GM12874 (cell line): ENCODE data around the gene UBP1.

ENCODE experiments used
- TF ChIP-seq, protein P1 (sequence below): IDR thresholded peaks from 2 replicates; pipeline ENCODE4 v1.5.1; 2011; ENCODE audit warnings: low read depth, mild to moderate bottlenecking, control low read depth, low read length, moderate library complexity; ENCODE audit not compliant: insufficient read depth

The UBP1 gene

DNA sequence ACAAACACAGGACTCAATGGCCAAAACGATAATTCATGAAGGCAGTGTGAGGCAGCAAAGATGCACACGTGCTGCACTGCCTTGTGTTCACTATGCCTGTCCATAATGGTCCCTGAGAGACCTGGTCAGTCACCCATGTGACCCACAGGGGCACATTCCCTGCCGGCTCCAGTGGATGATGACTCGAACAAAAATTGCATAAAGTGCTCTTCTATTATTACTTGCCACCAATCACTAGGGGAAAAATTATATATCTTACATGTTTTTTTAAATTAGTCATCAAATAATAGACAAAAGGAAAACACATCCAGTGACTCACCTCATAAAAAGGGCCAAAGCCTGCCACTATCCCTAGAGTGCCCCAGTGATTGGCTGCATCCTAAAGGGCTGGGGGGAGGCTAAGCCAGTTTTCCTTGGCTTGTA is 47.5 kb downstream of the UBP1 start:
- TF ChIP-seq, protein P1, sequence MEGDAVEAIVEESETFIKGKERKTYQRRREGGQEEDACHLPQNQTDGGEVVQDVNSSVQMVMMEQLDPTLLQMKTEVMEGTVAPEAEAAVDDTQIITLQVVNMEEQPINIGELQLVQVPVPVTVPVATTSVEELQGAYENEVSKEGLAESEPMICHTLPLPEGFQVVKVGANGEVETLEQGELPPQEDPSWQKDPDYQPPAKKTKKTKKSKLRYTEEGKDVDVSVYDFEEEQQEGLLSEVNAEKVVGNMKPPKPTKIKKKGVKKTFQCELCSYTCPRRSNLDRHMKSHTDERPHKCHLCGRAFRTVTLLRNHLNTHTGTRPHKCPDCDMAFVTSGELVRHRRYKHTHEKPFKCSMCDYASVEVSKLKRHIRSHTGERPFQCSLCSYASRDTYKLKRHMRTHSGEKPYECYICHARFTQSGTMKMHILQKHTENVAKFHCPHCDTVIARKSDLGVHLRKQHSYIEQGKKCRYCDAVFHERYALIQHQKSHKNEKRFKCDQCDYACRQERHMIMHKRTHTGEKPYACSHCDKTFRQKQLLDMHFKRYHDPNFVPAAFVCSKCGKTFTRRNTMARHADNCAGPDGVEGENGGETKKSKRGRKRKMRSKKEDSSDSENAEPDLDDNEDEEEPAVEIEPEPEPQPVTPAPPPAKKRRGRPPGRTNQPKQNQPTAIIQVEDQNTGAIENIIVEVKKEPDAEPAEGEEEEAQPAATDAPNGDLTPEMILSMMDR: no peak

DNA sequence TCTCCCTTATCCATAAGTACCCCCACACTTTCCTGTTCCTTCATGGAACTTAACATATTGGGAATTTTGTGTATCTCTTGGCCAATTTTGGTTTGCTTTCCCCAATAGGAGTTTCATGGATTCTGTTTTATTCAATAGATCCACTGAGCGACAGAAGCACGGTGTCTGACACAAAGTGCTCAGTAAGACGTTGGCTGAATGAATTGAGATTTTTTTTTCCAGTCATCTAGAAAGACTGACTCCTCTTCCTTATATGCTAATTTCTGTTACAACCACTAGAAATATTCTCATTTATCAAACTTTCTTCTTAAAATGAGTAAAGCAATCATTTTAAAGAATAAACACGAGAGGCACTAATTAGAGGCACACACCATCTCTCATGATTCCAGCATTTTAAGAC is 48.1 kb downstream of the UBP1 start:
- TF ChIP-seq, protein P1: no peak

DNA sequence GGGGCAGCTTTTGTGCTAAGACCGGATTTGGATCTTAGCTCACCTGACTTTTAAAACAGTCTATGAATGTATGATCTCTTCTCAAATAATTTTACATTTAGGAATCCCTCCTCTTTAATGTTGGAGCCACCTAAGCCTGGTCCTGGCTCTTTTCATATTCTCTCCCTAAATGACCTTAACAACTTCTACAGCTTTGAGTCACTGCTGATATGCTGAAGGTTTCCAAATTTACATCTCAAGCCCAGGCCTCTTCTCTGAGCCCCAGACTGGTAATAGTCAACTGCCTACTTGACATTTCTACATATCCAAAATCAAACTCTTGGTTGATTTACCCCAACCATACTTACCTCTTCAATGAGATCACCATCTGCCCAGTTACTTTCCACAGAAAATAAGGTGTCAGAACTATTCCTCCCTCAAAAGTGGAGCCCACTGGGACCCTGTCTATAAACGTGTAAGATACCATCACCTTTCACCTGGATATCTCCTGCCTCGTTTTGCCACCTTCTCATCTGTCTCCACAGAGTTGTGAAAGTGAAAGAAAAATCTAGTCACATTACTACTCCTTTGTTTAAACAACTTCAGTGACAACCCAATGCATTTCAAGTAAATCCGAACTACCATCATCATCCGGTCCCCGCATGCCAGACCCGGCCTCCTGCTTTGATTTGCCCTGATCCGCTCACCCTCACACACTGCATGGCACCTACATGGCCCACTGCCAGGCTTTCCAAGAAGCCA is 48.8 kb downstream of the UBP1 start:
- TF ChIP-seq, protein P1: no peak

DNA sequence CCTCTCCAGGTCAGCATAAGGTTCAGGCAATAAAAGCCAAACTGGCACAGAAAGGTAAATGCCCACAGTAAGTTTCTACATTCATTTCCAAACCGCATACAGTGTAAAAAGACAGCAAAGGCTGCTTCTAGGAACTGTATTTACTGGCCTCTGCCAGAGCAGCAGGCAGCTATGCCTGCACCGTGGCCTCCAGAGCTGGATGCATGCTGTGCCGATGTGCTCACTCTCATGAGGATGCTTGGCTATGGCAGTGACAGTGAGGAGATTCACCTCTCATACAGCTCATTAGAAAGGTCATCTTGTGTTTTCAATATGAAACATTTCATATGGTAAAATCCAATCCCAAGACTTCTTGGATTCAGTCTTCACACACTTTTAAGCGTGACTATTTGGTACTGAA is 50.3 kb downstream of the UBP1 start:
- TF ChIP-seq, protein P1: no peak

DNA sequence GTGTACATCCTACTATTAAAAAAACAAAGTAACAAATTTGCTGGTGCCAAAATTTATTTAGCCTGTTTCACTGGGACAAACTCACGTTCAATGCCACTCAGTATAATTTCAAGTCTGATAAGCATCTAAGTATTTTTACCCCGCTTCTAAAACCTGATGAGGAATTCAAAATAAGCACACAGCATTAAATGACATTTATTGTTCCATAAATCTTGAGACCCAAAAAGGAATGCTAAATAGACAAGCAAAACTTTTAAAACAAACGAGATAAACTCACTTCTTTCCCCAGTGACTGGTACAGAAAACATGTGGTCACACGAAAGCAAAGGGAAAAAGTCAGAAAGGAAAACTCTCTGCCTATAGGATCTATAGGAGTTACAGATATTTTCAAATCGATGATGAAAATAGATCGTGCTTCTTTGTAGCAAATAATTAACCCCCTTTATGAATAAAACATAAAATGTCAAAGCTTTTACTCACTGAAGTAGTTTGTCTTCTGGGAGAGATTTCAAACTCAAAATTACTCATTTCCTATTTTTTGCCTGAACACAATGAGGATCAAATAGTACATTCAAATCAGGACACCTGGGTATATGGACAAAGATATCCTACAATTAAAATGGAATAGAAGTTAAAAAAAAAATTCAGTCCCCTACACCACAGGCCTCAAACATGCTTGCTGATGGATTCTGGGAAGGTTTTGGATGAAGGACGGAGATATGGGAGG is 51.7 kb downstream of the UBP1 start:
- TF ChIP-seq, protein P1: no peak

DNA sequence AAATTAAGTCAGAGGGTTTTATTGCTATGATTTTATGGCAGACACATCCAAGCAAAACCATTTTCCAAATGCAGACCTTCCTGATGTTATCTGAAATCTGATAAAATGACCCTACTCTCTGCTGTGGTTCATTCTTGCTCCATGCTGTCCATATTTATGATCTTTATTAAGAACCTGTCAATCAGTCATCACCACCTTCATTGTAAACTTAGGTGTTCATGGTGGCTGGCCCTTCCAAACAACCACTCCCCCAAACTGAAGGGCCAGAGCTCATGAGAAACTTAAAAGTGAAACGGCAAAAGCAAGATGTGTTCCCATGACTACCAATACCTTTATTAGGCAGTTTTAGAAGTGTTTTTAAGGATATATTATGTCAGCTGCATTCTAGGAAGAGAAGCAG is 53.6 kb downstream of the UBP1 start:
- TF ChIP-seq, protein P1: no peak

DNA sequence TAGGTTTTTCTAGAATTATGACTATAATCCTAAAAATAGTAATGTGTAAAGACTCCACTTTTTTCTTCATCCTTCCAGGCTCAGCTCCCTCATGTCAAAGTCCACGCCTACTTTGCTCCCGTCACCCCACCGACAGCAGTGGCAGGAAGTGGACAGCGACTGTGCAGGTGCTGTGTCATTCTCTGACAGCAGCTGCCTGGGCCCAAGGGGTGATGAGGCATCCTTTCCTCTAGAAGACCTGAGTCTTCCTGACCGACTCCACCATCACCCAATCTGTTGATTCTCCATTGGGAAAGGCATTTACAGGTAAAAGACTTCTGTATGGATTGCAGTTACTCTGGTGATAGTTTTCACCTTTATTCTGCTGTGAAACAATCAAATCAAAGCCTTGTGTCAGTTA is 54.8 kb downstream of the UBP1 start:
- TF ChIP-seq, protein P1: no peak
